CD1c-positive myeloid dendritic cell (primary cell): Measurements from ENCODE around the gene LHX2.

Experiments used
- DNase-seq: peaks from one replicate; pipeline ENCODE4 v3.0.0-alpha.2; 2016; ENCODE audit errors: extremely low spot score

LHX2 gene

DNA sequence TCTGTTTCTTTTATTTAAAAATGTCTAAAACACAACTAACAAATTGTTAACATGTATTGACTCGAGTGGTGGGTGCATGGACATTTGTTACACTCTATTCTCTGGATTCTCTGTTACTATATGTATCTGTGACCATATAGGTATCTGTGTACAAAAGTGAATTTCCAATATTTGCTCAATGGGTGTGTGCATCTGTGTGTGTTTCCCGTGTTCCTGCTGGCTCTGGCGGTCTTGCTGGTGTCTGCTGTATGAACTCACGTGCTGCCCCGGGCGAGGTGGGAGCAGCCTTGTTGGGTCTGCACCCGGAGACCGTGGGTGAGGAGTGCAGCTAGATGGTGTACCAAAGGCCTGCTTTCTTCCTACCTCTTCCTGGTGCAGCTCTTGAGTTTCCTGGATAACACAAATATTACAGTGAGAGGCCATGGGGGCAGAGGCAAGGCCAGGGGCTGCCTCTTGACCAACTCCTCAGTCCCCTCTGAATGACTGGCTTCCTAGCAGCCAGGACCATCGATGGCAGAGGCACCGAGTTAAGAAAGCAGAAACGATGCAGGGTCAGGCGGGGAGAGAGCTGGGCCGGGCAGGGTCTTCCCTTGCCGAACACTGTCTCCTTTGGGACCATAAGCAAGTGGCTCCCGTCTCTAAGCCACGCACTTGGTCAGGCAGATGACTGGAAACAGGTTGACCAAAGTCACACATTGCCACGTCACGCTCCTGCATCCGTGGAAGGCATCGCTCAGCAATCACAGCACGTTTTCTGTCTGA lies 49.5 kb downstream of the LHX2 start:
- no peak for DNase-seq

DNA sequence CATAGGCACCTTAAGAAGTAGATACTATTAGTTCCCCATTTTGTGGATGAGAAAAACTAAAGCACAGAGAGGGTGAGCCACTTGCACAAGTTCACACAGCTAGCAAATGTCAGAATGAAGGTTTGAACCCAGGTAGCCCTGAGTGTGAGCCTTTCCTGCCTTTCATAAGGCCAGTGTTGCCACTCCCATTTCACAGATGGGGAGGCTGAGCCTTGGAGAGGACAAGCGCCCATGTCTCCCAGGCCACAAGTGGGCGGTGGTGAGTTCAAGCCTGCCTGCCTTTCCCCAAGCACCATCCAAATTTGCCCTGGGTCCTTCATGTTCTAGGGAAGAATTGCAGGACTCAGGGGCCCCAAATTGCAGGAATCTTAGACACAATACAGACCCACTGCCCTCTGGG lies 50.6 kb downstream of the LHX2 start:
- DNase-seq = no peak

GRCh38 chr9:124066783-124067577 lies 55.4 kb downstream of the LHX2 start:
- no peak for DNase-seq

DNA sequence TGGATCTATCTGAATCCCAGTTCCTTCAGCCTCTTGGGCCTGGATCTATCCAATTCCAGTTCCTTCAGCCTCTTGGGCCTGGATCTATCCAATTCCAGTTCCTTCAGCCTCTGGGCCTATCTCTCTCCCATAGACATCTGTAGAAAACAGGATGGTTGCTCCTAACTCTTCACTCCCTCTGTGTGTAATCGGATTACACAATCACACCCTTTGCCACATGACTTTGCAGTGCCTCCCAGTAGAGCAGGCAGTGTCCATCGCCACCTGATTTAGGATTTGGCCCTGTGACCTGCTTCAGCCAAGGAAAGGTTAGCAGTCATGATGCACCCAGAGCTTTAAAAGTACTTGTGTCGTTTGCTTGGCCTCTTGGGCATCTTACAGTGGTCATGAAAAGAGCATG lies 56.7 kb downstream of the LHX2 start:
- no peak for DNase-seq

DNA sequence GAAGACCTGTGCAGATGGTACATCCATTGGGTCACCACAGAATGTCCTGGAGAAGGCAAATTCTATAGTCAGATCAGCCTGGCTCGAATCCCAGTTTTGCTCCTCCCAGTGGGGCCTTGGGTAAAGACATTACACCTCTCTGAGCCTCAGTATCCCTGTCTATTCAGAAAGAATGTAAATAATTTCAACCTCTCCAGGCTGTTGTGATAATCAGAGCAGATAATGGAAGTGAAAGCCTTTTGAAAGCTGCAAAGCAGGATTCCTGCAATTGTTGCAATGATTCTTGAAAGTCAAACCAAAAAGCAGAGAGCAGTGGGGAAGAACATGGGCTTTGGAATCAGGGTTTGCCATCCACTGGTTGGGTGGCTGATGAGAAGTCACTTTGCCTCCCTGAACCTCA lies 63.2 kb downstream of the LHX2 start:
- DNase-seq = no peak

GRCh38 chr9:124075761-124076160 lies 64.2 kb downstream of the LHX2 start:
- DNase-seq = no peak

GRCh38 chr9:124077915-124078572 lies 66.5 kb downstream of the LHX2 start:
- DNase-seq = no peak

DNA sequence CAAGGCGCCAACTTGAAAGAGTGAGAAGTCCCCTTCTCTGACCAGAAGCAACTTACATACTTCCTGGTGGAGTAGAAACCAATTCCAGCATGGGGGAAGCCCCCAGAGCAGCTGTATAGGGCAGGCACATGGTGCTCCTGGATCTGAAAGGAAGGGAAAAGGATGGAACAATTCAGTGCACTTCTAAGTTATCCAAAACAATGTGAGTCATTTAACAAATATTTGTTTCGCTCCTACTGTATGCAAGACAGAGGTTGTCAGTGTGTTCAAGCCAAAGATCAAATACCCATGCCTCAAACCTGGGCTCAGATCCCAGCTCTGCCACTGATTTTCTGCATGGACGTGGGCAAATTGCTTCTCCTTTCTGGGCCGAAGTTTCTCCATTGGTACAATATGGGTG lies 67.1 kb downstream of the LHX2 start:
- DNase-seq = no peak

- no peak for DNase-seq
These were observed 67.8 kb downstream of the LHX2 start for GRCh38 chr9:124079176-124079925.

- DNase-seq = no peak
These were observed 71.1 kb downstream of the LHX2 start for GRCh38 chr9:124082622-124083021.
